T47D (cell line): ENCODE data around the gene PEX6.
"Not testable (repeated sequence)": the region's sequence is repeated elsewhere in the genome, so short reads cannot be mapped to it uniquely, and the experiment has no call there.

Experiments
- DNase-seq, 2 experiments: peaks; one replicate each; pipeline versions ENCODE4 v3.0.0 to v3.0.0-alpha.2; 2011 to 2012; ENCODE audit warnings: low read depth in 1 of 2, low spot score in 1 of 2
- JUND ChIP-seq: IDR thresholded peaks from 2 replicates; pipeline ENCODE4 v1.6.1; 2012; ENCODE audit warnings: low read depth
- in situ Hi-C: cut with HindIII; loops from 2 replicates; pipeline ENCODE4 v1.10.0; 2016; ENCODE audit warnings: low sequenced_read_pairs, low pct_unique_long_range_greater_than_20kb

The PEX6 gene

GRCh38 chr6:42969431-42969830, 9.6 kb downstream of the PEX6 start:
- TF ChIP-seq JUND, result no peak
- DNase-seq, result no peak
- in situ Hi-C loops, result no loop called here

- in situ Hi-C loops, result no loop called here
- DNase-seq, result no peak
- no peak for TF ChIP-seq JUND
Measured at GRCh38 chr6:42968783-42969182, 10.2 kb downstream of the PEX6 start.

DNA sequence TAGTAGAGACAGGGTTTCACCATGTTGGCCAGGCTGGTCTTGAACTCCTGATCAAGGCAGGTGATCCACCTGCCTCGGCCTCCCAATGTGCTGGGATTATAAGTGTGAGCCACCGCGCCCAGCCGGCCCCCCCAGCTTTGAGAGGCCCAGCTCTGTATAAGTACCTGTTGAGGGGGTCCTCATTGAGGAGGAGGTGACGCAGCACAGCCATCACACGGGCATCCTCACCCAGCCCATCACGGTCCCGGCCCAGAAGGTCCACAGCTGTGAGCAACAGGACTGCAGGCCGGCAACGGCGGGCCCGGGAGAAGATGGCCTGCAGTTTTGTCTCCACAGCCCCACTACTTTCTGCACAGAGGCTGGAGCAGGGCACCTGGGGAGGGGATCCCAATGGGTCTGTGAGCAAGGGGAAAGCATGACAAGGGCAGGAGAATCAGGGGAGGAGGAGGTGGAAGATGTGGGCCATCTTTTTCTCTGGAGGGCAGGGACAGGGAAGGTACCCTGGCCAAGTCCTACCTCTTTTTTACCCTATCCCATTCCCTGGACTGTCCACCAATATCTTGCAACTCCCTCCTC, 10.8 kb downstream of the PEX6 start:
- no peak for TF ChIP-seq JUND
- no peak for DNase-seq
- in situ Hi-C loops, result no loop called here

GRCh38 chr6:42967228-42967627, 11.8 kb downstream of the PEX6 start:
- in situ Hi-C loops, result no loop called here
- TF ChIP-seq JUND, result no peak
- no peak for DNase-seq

GRCh38 chr6:42966571-42966970, 12.4 kb downstream of the PEX6 start:
- in situ Hi-C loops, result no loop called here
- no peak for TF ChIP-seq JUND
- DNase-seq, result no peak

DNA sequence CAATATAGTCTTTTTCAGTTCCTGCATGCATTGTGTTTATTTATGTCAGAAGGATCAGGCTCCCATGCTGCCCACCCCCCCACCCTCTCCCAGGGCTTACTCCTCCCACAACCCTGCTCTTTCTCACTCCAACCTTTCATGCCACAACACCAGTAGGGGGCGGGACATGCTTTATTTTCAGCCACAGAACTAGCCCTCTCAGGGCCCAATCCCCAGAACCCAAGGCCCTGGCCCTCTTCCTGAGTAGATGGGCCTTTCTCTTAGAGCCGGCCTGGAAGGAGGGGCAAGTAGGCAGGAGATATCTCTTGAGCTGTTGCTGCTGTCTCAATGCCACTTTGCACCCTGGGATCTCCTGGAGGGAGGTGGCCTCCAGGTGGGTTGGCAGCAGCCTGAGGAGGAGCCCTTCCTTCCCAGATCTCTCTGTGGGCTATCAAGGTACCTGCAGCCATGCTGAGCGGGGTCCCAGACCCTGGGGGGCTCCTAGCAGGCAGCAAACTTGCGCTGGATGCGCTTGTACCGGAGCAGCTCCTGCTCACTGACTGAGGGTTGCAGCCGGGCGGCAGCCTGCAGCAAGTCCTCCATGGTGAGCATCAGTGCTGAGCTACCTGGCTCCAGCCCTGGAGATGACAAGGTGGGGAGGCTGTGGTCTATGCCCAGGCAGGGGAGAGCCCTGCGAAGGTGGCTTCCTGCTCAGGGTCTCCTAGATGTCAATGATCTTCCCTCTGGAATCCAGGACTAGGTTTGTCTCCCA, 15.0 kb downstream of the PEX6 start:
- peak in 1 of 2 experiments; percentile 63 for DNase-seq
- TF ChIP-seq JUND, result no peak
- in situ Hi-C loops, result no loop called here

- no peak for DNase-seq
- in situ Hi-C loops, result no loop called here
- TF ChIP-seq JUND, result no peak
Measured at GRCh38 chr6:42963179-42963854, 15.7 kb downstream of the PEX6 start.

- DNase-seq, result no peak
- TF ChIP-seq JUND, result no peak
- in situ Hi-C loops, result no loop called here
Measured at GRCh38 chr6:42962502-42963178, 16.3 kb downstream of the PEX6 start.

- no peak for TF ChIP-seq JUND
- in situ Hi-C loops, result no loop called here
- DNase-seq, result no peak
Measured at GRCh38 chr6:42962096-42962495, 16.9 kb downstream of the PEX6 start.

GRCh38 chr6:42961020-42961470, 17.9 kb downstream of the PEX6 start:
- TF ChIP-seq JUND, result no peak
- in situ Hi-C loops, result no loop called here
- DNase-seq, result peak in 1 of 2 experiments; percentile 49

GRCh38 chr6:42960243-42961019, 18.6 kb downstream of the PEX6 start, which contains the start of gene GNMT:
Gene GNMT, plus strand, starts transcription at chr6:42960754. Its CDS starts 14 bp downstream, at chr6:42960768.
- no peak for TF ChIP-seq JUND
- peak; percentile 83 to 85 for DNase-seq
- in situ Hi-C loops, result no loop called here

DNA sequence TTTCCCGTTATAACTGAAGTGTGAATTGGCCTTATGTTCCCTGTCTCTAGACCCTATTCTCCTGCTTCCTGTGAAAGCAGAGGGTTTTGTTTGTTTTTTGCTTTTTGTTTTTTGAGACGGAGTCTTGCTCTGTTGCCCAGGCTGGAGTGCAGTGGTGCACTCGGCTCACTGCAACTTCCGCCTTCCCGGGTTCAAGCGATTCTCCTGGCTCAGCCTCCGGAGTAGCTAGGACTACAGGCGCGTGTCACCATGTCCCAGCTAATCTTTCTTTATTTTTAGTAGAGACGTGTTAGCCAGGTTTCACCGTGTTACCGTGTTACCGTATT, 19.1 kb downstream of the PEX6 start:
- in situ Hi-C loops, result no loop called here
- TF ChIP-seq JUND, result no peak
- DNase-seq, result no peak

DNA sequence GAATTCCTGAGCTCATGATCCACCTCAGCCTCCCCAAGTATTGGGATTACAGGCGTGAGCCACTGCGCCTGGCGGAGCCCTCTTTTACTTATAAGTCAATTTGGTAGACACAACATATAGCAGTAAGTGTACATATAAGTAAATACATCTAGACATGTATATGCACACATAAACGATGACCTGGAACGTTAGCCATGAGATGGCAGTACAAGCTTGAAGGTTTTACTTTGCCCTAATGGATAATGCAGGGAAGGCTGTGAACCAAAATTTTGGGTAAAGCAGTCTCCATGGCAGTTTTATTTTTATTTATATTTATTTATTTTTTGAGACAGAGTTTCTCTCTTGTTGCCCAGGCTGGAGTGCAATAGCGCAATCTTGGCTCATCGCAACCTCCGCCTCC, 20.9 kb downstream of the PEX6 start:
- peak in 1 of 2 experiments; percentile 53 for DNase-seq
- in situ Hi-C loops, result no loop called here
- TF ChIP-seq JUND, result no peak

- in situ Hi-C loops, result not testable (repeated sequence)
Measured at GRCh38 chr6:42954405-42954804, 24.6 kb downstream of the PEX6 start.

More at GRCh38 chr6:42954405-42954804, 24.6 kb downstream of the PEX6 start:
- peak in 1 of 2 experiments; percentile 63 for DNase-seq
